HG03060 (cell line): ENCODE measurements around the gene CPZ.
"Not testable (repeated sequence)": the region's sequence is repeated elsewhere in the genome, so short reads cannot be mapped to it uniquely, and the experiment has no call there.

Experiments used
- ATAC-seq: cut with Tn5 transposase; IDR thresholded peaks from one replicate; pipeline ENCODE4 v1.9.1; 2021; ENCODE audit warnings: low read depth, moderate number of reproducible peaks; ENCODE audit not compliant: unreplicated experiment

CPZ gene

DNA sequence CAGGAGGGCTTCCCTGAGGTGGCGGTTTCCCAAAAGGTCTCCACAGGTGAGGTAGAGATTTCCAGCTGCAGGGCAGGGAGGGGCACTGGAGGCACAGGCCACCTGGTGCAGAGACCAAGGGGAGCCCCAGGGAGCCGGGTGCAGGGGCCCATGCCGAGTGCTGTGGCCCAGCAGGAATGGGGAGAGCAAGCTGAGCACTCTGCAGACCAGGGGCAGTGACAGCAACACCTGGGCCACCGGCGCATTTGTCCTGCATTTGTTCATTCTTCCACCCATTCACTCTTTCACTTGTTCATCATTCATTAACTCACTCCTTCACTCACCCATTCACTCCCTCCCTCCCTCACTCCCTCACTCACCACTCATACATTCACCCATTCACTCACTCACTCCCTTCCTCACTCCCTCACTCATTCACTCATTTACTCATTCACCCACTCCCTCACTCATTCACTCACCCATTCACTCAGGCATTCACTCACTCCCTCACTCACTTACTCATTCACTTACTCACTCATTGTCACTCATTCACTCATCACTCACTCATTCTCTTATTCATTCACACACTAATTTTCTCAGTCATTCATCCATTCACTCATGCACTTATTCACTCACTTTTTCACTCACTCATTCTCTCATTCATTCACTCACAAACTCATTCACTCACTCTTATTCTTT lies 16.3 kb downstream of the CPZ start:
- no peak for ATAC-seq

DNA sequence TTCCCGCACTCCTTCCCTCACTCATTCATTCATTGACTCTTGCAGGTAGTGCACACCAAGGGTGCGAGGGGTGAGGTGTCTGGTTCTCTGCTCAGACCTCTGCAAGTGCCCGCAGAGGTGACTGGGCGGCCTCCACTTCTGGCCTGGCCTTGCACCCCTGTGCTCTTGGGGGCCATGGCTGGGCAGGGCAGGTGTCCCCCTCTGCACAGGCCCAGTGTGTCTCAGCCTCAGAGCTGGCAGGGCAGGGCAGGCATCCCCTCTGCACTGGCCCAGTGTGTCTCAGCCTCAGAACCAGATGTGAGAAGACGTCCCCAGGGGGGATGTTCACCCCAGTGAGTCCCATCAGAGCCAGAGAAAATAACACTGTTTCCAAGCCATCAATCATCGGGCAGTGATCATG lies 16.8 kb downstream of the CPZ start:
- ATAC-seq = no peak

DNA sequence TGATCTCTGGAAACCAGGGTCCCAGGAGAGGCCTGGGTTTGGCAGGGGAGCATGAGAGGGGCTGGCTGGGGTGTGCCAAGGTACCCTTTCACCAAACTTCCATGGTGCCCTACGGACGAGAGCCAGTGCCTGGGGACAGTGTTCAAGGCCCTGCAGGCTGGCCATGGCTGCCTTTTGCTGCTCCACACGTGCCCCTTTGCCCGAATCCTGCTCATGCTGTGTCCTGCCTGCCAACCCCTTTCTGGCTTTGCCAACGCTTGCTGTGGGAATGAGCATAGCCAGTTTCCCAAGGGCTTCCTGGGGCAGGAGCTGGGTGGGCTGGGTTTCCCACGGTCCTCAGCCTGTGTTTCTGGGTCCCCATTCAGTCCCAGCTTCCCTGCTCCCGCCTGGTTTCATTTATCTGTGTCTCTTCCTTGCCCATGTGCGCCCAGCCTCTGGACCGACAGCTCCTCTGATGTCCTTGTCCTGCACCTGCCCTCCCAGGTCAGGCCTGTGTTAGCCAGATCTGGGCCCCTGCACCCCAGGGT lies 17.3 kb downstream of the CPZ start:
- no peak for ATAC-seq

DNA sequence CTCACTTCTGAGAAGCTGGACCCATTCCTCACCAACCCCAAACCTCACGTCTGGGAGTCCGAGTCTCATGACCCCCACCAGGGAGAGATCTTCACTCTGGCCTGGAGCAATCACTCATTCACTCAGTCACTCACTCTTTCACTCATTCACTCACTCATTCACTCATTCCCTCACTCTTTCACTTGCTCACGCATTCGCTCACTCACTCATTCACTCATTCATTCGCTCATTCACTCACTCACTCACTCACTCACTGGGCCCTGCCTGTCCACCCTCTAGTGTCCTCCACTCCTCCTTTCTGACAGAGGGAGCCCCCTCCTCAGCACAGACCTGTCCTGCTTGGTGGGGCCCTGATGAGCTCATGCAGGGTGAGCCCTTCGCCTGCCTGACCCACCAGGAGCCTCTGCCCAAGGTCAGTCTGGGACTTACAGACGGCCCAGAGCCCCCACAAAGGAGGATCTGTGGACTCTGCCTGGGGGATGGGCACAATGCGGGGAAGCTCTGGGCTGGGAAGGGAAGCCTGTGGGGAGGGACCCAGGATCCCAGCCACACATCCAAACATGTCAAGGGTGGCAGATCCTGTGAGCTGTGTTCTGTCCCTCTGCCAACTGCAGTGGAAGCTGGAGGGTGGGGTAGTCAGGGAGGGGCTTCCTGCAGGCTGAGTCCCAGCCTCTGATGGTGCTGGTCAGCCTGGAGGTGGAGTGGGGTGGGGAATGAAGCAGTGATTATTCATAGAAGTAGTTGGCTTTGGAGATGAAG lies 18.5 kb downstream of the CPZ start:
- no peak for ATAC-seq

DNA sequence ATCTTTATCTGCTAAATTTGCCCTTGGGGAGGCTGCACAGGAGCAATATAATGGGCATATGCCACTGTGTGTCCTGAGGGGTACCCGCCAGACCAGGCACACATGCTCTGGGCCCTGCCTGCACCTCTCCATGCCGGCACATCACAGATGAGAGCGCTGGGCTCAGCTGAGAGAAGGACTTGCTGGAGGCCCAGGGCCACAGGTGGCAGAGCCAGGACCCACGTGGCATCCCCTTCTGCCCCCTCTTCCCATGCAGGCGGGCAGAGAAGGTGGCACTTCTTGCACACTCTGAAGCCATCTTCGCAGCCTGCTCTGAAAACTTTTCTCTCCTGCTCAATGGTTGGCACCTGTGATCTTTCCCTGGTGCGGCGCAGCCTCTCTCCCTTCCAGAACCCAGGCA lies 20.1 kb downstream of the CPZ start:
- no peak for ATAC-seq

DNA sequence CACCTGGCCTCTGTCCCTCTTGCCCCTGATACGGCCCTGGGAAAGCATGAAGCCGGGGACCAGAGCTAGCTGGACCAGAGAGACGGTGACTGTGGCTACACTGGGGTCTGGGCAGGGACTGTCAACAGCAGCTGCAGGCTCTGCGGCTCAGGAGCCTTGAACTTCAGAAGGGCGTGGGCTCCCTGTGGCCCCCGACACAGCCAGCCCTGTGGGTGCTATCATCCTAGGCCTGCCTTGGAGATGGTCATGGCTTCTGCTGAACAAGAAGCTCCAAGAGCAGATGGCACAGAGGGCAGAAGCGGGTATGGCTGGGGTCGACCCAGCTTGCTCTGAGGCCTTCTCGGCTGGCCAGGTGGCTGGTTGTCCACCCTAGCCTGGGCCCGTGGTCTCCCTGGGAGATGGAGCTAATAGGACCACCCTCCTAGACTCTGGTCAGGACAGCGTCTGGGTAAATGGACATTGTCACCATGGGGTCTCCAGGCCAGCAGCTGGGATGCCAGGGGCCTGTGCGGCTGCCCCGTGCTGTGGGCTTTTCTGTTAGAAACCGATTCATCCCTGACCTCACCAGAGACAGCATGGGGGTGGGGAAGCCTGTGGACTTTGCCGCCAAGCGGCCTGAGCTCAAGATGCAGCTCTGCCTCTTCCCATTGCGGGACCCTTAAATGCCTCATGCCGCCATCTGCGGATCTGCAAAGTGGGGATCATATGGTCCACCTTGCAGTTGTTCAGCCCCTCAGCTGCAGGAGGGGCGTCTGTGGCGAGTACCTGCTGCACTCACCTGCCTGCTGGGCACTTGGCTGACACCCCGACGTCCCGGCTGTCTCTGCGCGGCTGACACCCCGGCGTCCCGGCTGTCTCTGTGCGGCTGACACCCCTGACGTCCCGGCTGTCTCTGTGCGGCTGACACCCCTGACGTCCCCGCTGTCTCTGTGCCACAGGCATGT lies 21.1 kb downstream of the CPZ start:
- ATAC-seq = no peak

DNA sequence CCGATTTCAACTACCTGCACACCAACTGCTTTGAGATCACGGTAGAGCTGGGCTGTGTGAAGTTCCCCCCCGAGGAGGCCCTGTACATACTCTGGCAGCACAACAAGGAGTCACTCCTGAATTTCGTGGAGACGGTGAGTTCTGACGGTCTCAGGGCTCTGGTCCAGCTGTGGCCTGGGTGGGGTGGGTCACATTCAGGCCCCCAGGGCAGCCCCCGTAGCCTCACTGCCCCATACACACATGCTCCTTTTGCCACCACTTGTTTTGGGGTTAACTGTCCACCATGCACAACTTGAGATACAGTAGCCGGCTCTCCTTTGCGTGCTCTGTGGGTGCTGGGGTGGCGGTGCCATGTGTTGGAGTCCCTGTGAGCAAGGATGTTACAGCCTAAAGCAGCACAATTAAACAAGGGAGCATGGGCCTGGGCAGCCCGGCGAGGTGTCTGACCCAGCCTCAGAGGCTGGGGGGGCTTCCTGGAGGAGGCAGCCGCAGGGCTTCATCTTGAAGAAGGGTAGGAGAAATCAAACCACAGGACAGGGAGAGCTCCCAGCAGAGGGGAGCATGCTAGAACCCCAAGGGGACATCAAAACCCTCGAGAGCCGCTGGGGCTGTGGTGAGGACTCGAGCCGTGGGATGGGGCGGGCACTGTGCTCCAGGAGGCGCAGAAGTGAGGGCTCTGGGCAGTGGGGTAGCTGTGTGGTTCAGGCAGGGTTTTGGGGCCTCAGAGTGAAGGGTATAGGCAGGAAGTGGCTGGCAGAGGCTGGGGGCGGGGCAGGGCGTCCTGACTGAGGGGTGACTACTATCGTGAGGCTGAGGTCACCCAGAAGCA lies 22.0 kb downstream of the CPZ start:
- no peak for ATAC-seq

DNA sequence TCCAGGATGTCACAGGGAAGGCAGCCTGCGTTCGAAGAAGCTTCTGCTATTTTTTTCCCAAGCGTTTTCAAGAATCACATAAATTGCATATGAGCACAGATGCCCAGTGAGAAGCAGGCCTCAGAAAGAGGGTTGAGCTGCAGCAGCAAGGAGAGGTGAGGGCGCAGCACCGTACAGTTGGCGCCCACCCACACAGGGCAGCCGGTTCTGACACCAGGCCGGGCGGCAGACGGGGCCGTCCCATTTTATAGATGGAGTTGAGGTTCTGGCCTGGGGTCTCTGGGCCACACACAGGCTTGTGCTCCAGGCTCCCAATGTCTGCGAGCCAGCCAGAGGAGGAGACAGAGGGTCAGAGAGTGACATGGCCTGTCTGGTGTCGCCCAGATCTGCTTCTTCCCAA lies 22.8 kb downstream of the CPZ start:
- no peak for ATAC-seq

DNA sequence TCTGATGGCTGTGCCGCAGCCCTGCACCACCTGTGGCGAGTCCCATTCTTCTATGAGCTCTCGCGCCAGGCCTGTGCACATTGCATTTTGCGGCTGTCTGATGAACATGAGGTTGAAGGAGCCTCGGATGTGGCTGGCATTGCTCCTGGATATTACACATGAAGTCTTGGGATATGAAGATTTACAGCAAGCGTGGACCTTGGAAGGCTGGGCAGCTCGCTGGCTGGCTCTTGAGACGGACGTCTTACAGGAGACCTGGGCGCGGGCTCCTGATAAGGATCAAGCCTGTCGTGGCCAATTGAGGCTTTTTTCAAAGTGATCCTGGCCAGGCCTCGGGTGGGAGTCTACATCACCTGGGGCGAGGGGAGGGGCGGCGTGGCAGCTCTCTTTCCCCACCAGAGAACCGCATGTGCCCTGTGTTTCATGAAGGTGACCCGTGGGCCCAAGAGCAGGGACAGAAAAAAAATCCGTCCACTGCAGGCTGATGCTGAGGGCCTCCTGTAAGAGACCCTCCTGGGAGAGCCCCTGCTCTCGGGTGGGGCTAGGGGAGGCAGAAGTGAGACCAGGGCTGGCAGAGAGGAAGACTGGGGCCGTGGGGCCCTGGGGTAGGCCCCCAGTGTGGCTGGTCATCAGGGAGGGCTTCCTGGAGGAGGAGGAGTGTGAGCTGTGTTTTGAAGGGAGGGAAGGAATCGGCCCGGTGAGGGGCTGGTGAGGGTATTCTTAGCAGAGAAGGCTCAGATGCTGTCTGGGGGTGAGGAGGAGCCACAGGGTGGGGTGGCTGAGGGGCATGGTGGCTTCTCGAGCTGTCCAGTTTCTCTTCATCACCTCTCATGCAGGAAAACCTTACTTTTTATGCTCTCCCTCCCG lies 23.6 kb downstream of the CPZ start:
- no peak for ATAC-seq

DNA sequence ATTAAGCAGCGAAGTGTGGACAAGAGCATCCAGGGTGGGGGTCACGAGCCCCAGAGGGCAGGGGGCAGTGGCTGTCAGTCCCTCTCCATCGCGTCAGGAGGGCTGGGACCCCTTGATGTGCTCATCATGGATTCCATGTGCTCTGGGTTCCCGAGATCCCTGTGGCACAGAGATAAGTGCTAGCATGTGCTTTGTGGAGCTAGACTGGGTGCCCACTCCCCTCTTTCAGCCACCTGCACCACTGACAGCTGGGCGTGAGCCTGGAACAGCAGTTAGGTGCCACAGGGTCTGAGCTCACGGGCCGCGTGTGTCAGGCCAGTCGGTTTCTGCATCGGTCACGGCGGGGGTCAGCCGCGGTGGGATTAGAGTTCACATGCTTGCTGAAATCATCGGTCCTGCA lies 24.3 kb downstream of the CPZ start:
- no peak for ATAC-seq

DNA sequence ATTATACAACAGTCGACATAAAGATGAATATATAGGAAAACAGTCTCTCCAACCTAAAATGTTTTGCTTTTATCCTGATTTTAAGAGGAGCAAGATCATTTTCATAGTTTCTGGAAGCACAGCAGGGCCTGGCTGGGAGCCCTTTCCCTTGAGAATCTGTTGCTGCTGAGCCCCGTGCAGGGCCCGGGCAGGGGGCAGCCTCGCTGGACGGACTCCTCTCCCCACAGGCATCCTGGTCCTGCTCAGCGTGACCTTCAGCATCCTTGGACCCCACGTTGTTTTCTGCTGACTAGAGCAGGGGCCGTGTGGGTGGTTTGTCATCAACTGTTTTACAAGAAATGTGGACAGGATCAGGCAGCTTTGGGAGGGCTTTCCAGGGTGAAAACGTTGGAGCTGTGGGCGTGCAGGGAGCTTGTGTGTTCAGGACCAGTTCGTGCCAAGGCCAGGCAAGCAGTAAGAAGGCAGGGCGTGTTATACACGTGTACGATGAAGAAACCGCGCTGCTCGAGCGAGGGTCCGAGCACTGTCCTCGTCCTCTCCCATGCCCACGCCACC lies 25.0 kb downstream of the CPZ start:
- ATAC-seq = no peak

DNA sequence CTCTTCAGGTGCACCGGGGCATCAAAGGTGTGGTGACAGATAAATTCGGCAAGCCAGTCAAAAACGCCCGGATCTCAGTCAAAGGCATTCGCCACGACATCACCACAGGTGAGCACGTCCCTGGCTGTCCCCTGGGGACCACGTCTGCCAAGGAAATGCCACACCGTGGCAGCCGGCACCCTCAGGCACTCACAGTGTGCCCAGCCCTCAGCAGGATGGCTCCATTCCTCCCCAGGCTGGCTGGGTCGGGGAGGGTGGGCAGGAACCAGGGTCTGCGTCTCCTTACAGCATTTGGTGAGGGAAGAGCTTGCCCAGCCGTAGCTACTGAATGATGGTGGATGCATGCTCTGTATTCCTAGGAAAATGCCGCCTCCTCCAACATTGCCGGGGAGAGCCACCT lies 25.9 kb downstream of the CPZ start:
- no peak for ATAC-seq

DNA sequence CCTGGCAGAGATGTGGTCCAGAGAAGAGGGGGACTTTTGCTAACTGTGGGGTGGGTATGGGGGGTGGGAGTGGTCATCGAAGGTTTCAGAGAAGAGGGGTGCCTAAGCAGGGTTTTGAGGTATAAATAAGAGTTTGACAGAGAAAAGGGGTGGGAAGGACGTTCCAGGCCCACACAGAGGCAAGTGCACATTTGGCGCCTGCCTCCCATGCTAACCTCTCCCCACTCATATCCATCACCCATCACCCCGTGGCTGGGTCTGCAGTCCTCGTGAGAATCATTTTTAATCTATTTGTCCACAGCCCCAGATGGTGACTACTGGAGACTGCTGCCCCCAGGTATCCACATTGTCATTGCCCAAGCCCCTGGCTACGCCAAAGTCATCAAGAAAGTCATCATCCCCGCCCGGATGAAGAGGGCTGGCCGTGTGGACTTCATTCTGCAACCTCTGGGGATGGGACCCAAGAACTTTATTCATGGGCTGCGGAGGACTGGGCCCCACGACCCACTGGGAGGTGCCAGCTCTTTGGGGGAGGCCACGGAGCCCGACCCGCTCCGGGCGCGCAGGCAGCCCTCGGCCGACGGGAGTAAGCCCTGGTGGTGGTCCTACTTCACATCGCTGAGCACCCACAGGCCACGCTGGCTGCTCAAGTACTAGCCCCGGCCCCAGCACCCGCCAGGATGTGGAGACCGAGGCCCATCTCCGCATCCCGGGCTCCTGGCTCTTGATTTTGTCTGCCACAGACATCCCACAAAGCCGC lies 26.6 kb downstream of the CPZ start:
- ATAC-seq = no peak

DNA sequence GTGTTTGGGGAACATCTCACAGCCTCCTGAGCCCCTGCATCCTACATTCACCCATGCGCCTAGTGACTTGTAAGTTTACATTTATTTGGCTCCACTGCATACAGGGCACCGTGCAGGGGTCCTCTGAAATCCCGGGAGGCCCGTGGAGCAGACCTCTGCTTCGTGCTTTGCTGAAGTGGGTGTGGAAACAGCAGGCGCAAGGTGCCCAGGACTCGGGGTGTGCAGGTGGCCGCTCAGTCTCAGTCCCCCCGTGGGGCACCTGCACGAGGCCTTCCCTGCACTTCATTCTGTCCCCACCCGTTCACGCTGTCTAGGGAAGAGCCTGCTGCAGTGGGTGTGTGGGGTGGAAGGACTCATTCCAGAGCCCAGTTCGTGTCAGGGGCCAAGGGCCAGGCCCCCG lies 28.6 kb downstream of the CPZ start:
- not testable (repeated sequence) for ATAC-seq

DNA sequence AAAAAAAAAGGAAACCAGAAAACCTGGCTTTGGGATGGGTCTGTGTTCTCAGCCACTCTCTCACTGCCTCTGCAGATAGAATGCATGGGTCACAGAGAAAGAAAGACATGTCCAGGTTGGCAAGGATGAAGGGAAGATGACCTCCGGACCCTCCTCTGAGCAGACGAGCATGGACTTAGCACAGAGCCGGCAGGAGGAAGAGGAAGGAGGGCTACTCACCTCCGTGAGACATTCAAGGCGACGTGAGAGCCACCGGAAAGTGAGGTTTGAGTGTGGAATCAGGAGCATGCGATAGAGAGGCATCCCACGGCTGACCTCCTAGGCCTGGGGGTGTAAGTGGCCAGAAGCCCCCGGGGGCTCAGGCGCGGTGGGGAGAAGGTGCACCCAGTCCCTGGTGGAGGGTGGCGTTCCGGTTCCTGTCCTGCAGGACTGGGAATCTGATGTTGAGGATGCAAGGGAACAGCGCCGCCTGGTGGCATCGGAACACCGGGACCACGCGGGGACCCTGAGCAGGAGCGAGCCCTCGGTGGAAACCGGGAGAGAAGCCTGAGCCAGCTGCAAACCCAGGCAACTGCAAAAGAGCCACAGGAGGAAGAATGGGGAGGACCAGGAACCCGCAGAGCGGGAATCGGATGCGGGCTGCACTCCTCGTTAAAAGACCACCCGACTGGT lies 32.2 kb downstream of the CPZ start:
- ATAC-seq = not testable (repeated sequence)

DNA sequence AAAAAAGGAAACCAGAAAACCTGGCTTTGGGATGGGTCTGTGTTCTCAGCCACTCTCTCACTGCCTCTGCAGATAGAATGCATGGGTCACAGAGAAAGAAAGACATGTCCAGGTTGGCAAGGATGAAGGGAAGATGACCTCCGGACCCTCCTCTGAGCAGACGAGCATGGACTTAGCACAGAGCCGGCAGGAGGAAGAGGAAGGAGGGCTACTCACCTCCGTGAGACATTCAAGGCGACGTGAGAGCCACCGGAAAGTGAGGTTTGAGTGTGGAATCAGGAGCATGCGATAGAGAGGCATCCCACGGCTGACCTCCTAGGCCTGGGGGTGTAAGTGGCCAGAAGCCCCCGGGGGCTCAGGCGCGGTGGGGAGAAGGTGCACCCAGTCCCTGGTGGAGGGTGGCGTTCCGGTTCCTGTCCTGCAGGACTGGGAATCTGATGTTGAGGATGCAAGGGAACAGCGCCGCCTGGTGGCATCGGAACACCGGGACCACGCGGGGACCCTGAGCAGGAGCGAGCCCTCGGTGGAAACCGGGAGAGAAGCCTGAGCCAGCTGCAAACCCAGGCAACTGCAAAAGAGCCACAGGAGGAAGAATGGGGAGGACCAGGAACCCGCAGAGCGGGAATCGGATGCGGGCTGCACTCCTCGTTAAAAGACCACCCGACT lies 37.8 kb downstream of the CPZ start:
- ATAC-seq = not testable (repeated sequence)

DNA sequence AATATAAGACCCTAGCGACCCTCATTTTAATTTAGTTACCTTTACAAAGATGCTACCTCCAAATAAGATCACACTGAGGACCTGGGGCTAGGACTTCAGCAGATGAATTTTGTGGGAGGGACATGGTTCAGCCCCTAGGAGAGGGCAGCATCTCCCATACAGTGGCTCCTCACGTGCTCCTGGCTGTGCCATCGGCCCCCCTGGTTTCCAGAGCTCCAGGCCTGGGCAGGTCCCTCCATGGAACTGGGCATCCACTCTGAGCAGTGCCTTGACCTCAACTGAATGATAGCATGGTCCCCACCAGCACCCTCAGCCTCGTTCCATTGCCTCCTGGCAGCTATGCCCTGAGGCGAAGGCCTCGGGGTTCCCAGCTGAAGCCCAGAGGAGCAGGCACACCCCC lies 39.3 kb downstream of the CPZ start:
- not testable (repeated sequence) for ATAC-seq
